Osteocyte (in vitro differentiated cells): ENCODE data around the gene PUM2. TPM values are rescaled to one million over a fixed set of nuclear protein-coding genes. Genes with fewer than 3 reads are reported as not detected.

Experiments used
- DNase-seq: peaks from one replicate; pipeline ENCODE4 v3.0.0; 2021; ENCODE audit warnings: mixed read lengths; ENCODE audit not compliant: unreplicated experiment; ENCODE audit errors: extremely low spot score
- H3K27ac Mint-ChIP-seq: one replicate; pipeline ENCODE4 v1.8.0; 2021; ENCODE audit warnings: mild to moderate bottlenecking, mixed read lengths; ENCODE audit not compliant: unreplicated experiment
- H3K27me3 Mint-ChIP-seq: one replicate; pipeline ENCODE4 v1.8.0; 2021; ENCODE audit warnings: mixed read lengths; ENCODE audit not compliant: unreplicated experiment
- H3K36me3 Mint-ChIP-seq: one replicate; pipeline ENCODE4 v1.8.0; 2021; ENCODE audit warnings: mixed read lengths; ENCODE audit not compliant: unreplicated experiment
- H3K4me1 Mint-ChIP-seq: one replicate; pipeline ENCODE4 v1.8.0; 2021; ENCODE audit warnings: mixed read lengths; ENCODE audit not compliant: unreplicated experiment
- H3K4me3 Mint-ChIP-seq: one replicate; pipeline ENCODE4 v1.8.0; 2021; ENCODE audit warnings: mild to moderate bottlenecking, moderate library complexity, mixed read lengths; ENCODE audit not compliant: unreplicated experiment
- H3K9me3 Mint-ChIP-seq: one replicate; pipeline ENCODE4 v1.8.0; 2021; ENCODE audit warnings: mixed read lengths; ENCODE audit not compliant: unreplicated experiment
- total RNA-seq: library from RNA; stranded (reverse); gene quantifications from 2 replicates; pipeline ENCODE4 v1.2.1, GENCODE V29; 2021
- TF ChIP-seq, protein P1 (sequence below): fragments of 200-600 bp; sonication (generic); IDR thresholded peaks from 2 replicates; pipeline ENCODE4 v1.5.0; 2021; ENCODE audit warnings: antibody characterized with exemption, mild to moderate bottlenecking, moderate library complexity

PUM2 gene
- total RNA-seq, 1 donor from 2014 or later, result 82.2 TPM

DNA sequence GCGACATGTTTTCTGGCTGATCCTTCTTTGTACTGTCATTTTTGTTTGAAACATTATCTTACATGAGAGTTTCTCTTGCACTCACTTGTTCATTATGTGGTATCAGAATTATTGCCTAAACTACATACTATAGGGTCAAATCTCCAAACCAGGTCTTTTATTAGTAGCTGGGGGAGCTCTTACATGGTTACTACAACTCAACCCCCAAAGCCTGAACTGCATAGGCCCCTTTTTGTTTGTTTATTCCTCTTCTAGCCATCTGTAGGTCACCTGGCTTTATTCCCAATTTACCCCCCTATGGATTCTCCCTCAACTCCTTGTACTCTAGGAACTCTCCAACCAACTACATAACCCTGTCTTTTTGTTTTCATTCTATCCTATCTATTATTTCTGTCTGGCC, 46.7 kb downstream of the PUM2 start:
- no peak for DNase-seq
- no peaks in the 10 kb centered on the region for H3K9me3 Mint-ChIP-seq
- H3K4me1 Mint-ChIP-seq, result peaks cover 36% of the 10 kb centered on the region
- peaks cover 37% of the 10 kb centered on the region for H3K36me3 Mint-ChIP-seq
- no peak overlapping the region for H3K4me3 Mint-ChIP-seq
- no peak overlapping the region for H3K27ac Mint-ChIP-seq
- no peaks in the 10 kb centered on the region for H3K27me3 Mint-ChIP-seq
- TF ChIP-seq, protein P1, sequence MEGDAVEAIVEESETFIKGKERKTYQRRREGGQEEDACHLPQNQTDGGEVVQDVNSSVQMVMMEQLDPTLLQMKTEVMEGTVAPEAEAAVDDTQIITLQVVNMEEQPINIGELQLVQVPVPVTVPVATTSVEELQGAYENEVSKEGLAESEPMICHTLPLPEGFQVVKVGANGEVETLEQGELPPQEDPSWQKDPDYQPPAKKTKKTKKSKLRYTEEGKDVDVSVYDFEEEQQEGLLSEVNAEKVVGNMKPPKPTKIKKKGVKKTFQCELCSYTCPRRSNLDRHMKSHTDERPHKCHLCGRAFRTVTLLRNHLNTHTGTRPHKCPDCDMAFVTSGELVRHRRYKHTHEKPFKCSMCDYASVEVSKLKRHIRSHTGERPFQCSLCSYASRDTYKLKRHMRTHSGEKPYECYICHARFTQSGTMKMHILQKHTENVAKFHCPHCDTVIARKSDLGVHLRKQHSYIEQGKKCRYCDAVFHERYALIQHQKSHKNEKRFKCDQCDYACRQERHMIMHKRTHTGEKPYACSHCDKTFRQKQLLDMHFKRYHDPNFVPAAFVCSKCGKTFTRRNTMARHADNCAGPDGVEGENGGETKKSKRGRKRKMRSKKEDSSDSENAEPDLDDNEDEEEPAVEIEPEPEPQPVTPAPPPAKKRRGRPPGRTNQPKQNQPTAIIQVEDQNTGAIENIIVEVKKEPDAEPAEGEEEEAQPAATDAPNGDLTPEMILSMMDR, result no peak

DNA sequence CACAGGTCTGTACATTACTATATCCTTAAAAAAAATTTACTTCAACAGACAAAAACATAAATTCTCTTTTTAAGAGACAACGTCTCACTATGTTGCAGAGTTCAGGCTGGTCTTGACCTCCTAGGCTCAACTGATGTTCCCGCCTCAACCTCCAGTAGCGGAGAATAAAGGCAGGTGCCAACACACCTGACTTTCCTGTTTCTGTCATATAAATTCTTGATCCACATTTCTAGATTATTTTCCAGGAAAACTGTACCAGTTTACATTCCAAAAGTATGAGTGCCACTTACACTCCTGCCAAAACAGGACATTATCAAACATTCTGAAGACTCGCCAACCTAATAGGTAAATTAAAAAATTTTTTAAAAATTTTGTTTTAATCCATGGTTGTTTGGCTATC, 48.6 kb downstream of the PUM2 start:
- TF ChIP-seq, protein P1, result no peak

DNA sequence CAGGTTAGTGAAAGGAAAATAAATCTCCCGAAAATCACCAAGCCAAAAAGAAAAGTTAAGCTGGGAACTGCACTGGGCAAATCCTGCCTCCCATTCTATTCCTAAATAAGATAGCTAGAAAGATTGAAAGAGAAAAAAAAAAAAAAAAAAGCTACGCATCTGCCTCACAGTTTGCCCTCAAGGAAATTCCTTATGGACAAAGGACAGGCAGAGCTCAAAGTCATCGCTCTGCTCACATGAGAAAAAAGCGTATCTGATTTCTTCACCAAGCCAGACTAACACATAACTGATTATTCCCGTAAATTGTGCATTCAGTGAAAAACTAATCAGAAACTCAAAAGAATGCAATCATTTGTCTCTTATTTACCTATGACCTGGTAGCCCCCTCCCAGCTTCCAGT, 50.0 kb downstream of the PUM2 start:
- no peaks in the 10 kb centered on the region for H3K27me3 Mint-ChIP-seq
- H3K27ac Mint-ChIP-seq, result peak overlapping the region; percentile 24
- no peak for DNase-seq
- peaks cover 30% of the 10 kb centered on the region for H3K36me3 Mint-ChIP-seq
- H3K4me1 Mint-ChIP-seq, result peaks cover 31% of the 10 kb centered on the region
- H3K9me3 Mint-ChIP-seq, result no peaks in the 10 kb centered on the region
- H3K4me3 Mint-ChIP-seq, result no peak overlapping the region
- TF ChIP-seq, protein P1, result no peak

More for the DNA sequence above, 48.6 kb downstream of the PUM2 start:
- H3K36me3 Mint-ChIP-seq, result peaks cover 32% of the 10 kb centered on the region
- no peaks in the 10 kb centered on the region for H3K9me3 Mint-ChIP-seq
- H3K4me1 Mint-ChIP-seq, result peaks cover 36% of the 10 kb centered on the region
- no peak overlapping the region for H3K4me3 Mint-ChIP-seq
- H3K27ac Mint-ChIP-seq, result no peak overlapping the region
- no peaks in the 10 kb centered on the region for H3K27me3 Mint-ChIP-seq
- no peak for DNase-seq

DNA sequence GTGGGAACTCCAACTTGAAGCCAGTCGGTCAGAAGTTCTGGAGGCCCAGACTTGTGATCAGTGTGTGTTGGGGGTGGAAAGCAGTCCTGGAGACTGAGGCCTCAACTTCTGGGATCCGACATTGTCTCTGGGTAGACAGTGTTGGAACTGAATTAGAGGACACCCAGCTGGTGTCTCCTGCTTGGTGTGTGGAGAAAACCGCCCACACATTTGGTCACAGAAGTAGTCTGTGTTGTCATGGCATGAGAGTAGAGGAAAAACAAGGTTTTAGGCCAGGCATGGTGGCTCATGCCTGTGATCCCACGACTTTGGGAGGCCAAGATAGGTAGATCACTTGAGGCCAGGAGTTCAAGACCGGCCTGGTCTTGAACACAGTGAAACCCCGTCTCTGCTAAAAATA, 51.5 kb downstream of the PUM2 start:
- Mint-ChIP-seq H3K27ac (no peak overlapping the region), H3K9me3 (no peaks in the 10 kb centered on the region), H3K4me1 (peaks cover 29% of the 10 kb centered on the region), H3K36me3 (peaks cover 30% of the 10 kb centered on the region), H3K27me3 (no peaks in the 10 kb centered on the region), H3K4me3 (no peak overlapping the region)
- no peak for DNase-seq
- TF ChIP-seq, protein P1, result no peak

DNA sequence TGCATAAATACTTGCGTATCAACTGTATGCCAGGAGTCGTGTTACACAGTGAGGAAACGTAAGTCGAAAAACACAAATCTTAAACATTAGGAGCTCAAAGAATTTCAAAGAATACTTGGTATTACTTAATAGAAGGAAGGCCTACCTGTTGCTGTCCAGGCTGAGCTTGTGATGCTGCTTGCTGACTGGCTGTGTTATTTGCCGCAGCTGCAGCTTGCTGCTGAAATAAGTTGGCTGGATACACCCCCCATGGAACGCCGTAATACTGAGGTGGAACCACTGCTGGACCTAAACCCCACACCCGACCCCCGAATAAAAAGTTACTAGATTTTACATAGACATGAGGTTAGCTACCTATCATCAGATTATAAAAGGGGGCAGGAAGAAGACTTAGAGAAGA, 56.4 kb downstream of the PUM2 start:
- Mint-ChIP-seq H3K27ac (no peak overlapping the region), H3K36me3 (peaks cover 35% of the 10 kb centered on the region), H3K4me3 (no peak overlapping the region), H3K4me1 (peaks cover 15% of the 10 kb centered on the region), H3K27me3 (no peaks in the 10 kb centered on the region), H3K9me3 (no peaks in the 10 kb centered on the region)
- TF ChIP-seq, protein P1, result no peak
- DNase-seq, result no peak
